ENCODE measurements around the gene RAB39B. TPM values are rescaled to one million over a fixed set of nuclear protein-coding genes. Genes with fewer than 3 reads are reported as not detected.

The RAB39B gene
- total RNA-seq, 3 donors from 2014 or later (not counting 1 experiment from before 2014, with no cell fraction given) = 4.7 to 6.6 (median 6.3) TPM

DNA sequence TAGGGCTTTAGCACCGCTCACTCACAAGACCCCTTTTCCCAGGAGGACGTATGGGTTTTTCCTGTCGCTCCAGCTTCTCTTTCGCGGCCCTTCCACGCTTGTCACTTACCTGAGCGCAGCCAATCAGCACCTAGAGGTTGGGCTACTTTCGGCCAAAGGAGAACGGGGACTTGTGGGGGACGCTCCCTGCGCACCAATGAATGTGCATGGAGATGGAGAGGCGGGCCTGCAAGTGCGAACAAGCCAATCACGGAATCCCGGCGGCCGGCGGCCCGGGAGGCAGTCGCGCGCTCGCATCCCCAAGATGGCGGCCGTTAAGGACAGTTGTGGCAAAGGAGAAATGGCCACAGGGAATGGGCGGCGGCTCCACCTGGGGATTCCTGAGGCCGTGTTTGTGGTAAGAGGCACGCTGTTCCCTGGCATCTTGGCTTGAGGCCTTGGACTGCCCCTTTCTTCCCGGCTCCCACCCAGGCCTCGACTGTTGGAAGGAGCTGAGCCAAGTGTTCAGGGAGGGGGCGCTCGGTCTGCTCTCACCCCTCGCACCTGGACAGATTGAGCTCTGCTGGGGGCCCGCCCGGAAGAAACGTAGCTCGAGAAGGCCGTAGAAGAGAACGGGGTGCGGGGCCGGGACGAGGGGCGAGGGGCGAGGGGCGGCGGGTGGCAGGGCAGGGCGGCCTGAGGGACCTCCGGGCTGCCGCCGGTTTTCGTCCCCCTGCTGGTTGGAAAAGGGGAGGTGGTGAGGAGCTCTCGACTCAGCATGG, 47.9 kb downstream of the RAB39B start, which contains the start of gene VBP1:
Gene VBP1, plus strand, starts transcription at position 282 of the 761 bp plus-strand sequence. Its CDS starts 23 bp downstream, at position 305.
- H3K36me3 ChIP-seq (ENCODE audit: control insufficient read depth, insufficient read depth, low read length) = no peaks in the 10 kb centered on the region
- H3K4me1 ChIP-seq (ENCODE audit: control insufficient read depth, insufficient read depth, low read length) = peaks cover 11% of the 10 kb centered on the region
- H3K4me1 Mint-ChIP-seq = peaks cover 22 to 29% of the 10 kb centered on the region in 2 donors
- peak within 1 kb of the TSS; percentile 97 for H3K4me3 Mint-ChIP-seq
- H3K9me3 ChIP-seq (ENCODE audit: control insufficient read depth, insufficient read depth, low read length) = no peaks in the 10 kb centered on the region
- H3K27ac ChIP-seq (ENCODE audit: low read length) = peak within 1 kb of the TSS; percentile 84
- H3K27me3 ChIP-seq (ENCODE audit: control insufficient read depth, insufficient read depth, low read length) = no peaks in the 10 kb centered on the region
- TF ChIP-seq, protein P1, sequence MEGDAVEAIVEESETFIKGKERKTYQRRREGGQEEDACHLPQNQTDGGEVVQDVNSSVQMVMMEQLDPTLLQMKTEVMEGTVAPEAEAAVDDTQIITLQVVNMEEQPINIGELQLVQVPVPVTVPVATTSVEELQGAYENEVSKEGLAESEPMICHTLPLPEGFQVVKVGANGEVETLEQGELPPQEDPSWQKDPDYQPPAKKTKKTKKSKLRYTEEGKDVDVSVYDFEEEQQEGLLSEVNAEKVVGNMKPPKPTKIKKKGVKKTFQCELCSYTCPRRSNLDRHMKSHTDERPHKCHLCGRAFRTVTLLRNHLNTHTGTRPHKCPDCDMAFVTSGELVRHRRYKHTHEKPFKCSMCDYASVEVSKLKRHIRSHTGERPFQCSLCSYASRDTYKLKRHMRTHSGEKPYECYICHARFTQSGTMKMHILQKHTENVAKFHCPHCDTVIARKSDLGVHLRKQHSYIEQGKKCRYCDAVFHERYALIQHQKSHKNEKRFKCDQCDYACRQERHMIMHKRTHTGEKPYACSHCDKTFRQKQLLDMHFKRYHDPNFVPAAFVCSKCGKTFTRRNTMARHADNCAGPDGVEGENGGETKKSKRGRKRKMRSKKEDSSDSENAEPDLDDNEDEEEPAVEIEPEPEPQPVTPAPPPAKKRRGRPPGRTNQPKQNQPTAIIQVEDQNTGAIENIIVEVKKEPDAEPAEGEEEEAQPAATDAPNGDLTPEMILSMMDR (IDR thresholded peaks at IDR 0.05) = peak; percentile 57
- peak within 1 kb of the TSS; percentile 79 for H3K4me3 ChIP-seq (ENCODE audit: low read length)
- H3K36me3 Mint-ChIP-seq = no peaks in the 10 kb centered on the region
- no peaks in the 10 kb centered on the region for H3K9me3 Mint-ChIP-seq
- DNase-seq = peak; percentile 78 to 93
- intact Hi-C loops (cut with micrococcal nuclease) = no loop called here
- H3K27me3 Mint-ChIP-seq (ENCODE audit: low read depth in 2 of 2) = no peaks in the 10 kb centered on the region
- peak; percentile 96 to 99 (median 98) for ATAC-seq
- peak within 1 kb of the TSS; percentile 88 to 95 for H3K27ac Mint-ChIP-seq
- WGBS (ENCODE audit: insufficient coverage) = under 1% methylated on average over 53 of the region's 53 CpGs

DNA sequence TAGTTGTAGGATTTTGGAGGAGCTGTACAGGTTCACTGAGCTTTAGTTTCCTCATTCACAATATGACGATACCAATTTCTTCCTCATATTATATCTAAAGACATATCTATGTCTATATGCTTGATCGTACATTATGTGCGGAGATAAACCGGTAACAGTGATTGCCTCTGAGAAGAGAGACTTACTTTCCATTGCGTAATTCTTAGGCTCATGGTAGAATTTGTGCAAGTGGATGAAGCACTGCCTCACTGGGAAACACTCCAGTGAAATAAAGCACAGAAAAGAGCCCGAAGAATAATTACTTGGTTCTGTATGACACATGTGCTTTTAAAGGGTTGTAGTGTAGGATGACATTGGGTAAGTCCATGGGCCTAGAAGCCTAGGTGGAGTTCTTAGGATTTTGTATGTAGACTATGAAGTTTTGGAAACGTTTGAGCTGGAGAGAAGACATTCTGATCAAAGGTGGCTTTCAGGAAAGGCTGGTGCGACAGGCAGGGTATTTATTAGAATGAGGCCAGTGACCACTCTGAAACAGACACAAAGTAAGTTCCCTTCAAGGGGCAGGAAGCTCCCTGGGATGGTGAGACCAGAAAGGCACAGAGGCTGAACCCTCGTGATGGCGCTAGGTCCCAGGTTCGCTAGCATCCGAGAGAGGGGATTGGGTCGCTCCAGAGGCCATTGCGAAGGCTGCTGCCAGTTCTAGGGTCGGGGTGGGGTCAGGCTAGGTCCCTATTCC, 48.7 kb downstream of the RAB39B start:
- Mint-ChIP-seq H3K27ac (peak overlapping the region; percentile 88 to 95), H3K27me3 (ENCODE audit: low read depth in 2 of 2) (no peaks in the 10 kb centered on the region), H3K4me3 (peak overlapping the region; percentile 97), H3K36me3 (no peaks in the 10 kb centered on the region), H3K4me1 (peaks cover 22 to 29% of the 10 kb centered on the region in 2 donors), H3K9me3 (no peaks in the 10 kb centered on the region)
- TF ChIP-seq, protein P1 (IDR thresholded peaks at IDR 0.05) = no peak
- 40% methylated on average over 13 of the region's 15 CpGs for WGBS (ENCODE audit: insufficient coverage)
- ATAC-seq (peak; percentile 11 to 25 (median 19)), DNase-seq (no peak)
- H3K4me3 ChIP-seq (ENCODE audit: low read length) = peak overlapping the region; percentile 79
- no peaks in the 10 kb centered on the region for H3K9me3 ChIP-seq (ENCODE audit: control insufficient read depth, insufficient read depth, low read length)
- intact Hi-C loops (cut with micrococcal nuclease) = no loop called here
- peak overlapping the region; percentile 84 for H3K27ac ChIP-seq (ENCODE audit: low read length)
- peaks cover 11% of the 10 kb centered on the region for H3K4me1 ChIP-seq (ENCODE audit: control insufficient read depth, insufficient read depth, low read length)
- H3K36me3 ChIP-seq (ENCODE audit: control insufficient read depth, insufficient read depth, low read length) = no peaks in the 10 kb centered on the region
- no peaks in the 10 kb centered on the region for H3K27me3 ChIP-seq (ENCODE audit: control insufficient read depth, insufficient read depth, low read length)

DNA sequence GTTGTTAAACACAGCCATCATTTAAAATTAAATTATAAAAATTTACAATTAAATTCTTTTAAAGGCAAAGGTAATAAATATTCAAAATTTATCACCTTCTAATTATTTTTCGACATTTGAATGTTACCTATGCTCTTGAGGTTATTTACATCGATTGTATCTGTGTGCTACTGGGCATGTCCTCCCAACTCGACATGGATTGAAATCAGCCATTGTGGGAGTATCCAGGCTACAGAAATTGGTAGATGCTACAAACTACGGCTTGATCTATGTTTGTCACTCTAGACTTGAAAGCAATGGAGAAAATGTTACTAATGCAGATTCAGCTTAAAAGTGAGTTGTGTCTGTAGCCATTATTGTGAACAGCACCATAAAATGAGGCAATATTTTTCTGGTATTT, 50.6 kb downstream of the RAB39B start:
- ATAC-seq = no peak
- intact Hi-C loops (cut with micrococcal nuclease) = no loop called here
- WGBS (ENCODE audit: insufficient coverage) = 93% methylated on average over 3 of the region's 4 CpGs

More for the DNA sequence above, 50.6 kb downstream of the RAB39B start:
- Histone ChIP-seq H3K27me3 (ENCODE audit: control insufficient read depth, insufficient read depth, low read length) (no peaks in the 10 kb centered on the region), H3K4me3 (ENCODE audit: low read length) (no peak overlapping the region), H3K36me3 (ENCODE audit: control insufficient read depth, insufficient read depth, low read length) (no peaks in the 10 kb centered on the region), H3K27ac (ENCODE audit: low read length) (no peak overlapping the region), H3K4me1 (ENCODE audit: control insufficient read depth, insufficient read depth, low read length) (peaks cover 11% of the 10 kb centered on the region), H3K9me3 (ENCODE audit: control insufficient read depth, insufficient read depth, low read length) (no peaks in the 10 kb centered on the region)
- no peaks in the 10 kb centered on the region for H3K36me3 Mint-ChIP-seq
- H3K27ac Mint-ChIP-seq = no peak overlapping the region
- H3K4me3 Mint-ChIP-seq = no peak overlapping the region
- peaks cover 22 to 25% of the 10 kb centered on the region in 2 donors for H3K4me1 Mint-ChIP-seq
- DNase-seq = no peak
- H3K9me3 Mint-ChIP-seq = no peaks in the 10 kb centered on the region
- TF ChIP-seq, protein P1 (IDR thresholded peaks at IDR 0.05) = no peak
- H3K27me3 Mint-ChIP-seq (ENCODE audit: low read depth in 2 of 2) = peaks cover 0 to 3% of the 10 kb centered on the region in 2 donors

All from natural killer cell (primary cell).